Kidney (tissue), 22 donors: Measurements from ENCODE around the gene PHC1. TPM values are rescaled to one million over a fixed set of nuclear protein-coding genes. Genes with fewer than 3 reads are reported as not detected.
A peak's percentile ranks its signal among the peaks of the same experiment; 100 is the strongest.
"Not testable (repeated sequence)": the region's sequence is repeated elsewhere in the genome, so short reads cannot be mapped to it uniquely, and the experiment has no call there.

Experiments
- DNase-seq, 5 donors: peaks; one replicate each; pipeline ENCODE4 v3.0.0-alpha.2; 2013 to 2020
- FAIRE-seq: peaks from 2 replicates; lab custom pipeline; 2012; peaks lifted over from hg19 to GRCh38; lab: Jason Lieb, UNC
- H3K27ac ChIP-seq, 2 donors: one replicate each; pipeline ENCODE4 v1.7.0; 2013; ENCODE audit warnings: low read depth in 2 of 2, low read length in 2 of 2, inconsistent platforms in 1 of 2
- H3K27me3 ChIP-seq: one replicate; pipeline ENCODE4 v1.7.1; 2013; ENCODE audit warnings: low read length, inconsistent platforms; ENCODE audit not compliant: control insufficient read depth, insufficient read depth
- H3K36me3 ChIP-seq, 3 donors: one replicate each; pipeline versions ENCODE4 v1.7.0 to v1.7.1; 2013; ENCODE audit warnings: low read length in 3 of 3, control low read depth in 1 of 3, inconsistent platforms in 1 of 3; ENCODE audit not compliant: insufficient read depth in 3 of 3, control insufficient read depth in 2 of 3
- H3K4me1 ChIP-seq, 3 donors: one replicate each; pipeline versions ENCODE4 v1.7.0 to v1.7.1; 2013; ENCODE audit warnings: low read length in 3 of 3, inconsistent platforms in 1 of 3, low read depth in 1 of 3; ENCODE audit not compliant: control insufficient read depth in 2 of 3, insufficient read depth in 2 of 3
- H3K4me3 ChIP-seq, 3 donors: one replicate each; pipeline versions ENCODE4 v1.7.0 to v1.8.1; 2013; ENCODE audit warnings: low read length in 3 of 3, control low read depth in 1 of 3, inconsistent platforms in 1 of 3
- H3K9ac ChIP-seq, 3 donors: one replicate each; pipeline versions ENCODE4 v1.7.0 to v1.7.1; 2013; ENCODE audit warnings: low read length in 3 of 3, control low read depth in 1 of 3, inconsistent platforms in 1 of 3
- H3K9me3 ChIP-seq, 3 donors: one replicate each; pipeline versions ENCODE4 v1.7.0 to v1.7.1; 2013; ENCODE audit warnings: low read length in 3 of 3, control low read depth in 1 of 3, inconsistent platforms in 1 of 3; ENCODE audit not compliant: control insufficient read depth in 2 of 3, insufficient read depth in 1 of 3
- CTCF ChIP-seq: IDR thresholded peaks from 3 replicates; pipeline ENCODE4 v1.5.1; 2012; ENCODE audit warnings: mild to moderate bottlenecking, moderate library complexity, borderline replicate concordance; ENCODE audit not compliant: insufficient read depth; ENCODE audit errors: extremely low read depth
- intact Hi-C: fragments of 100-400 bp; cut with DNase I; formaldehyde crosslinking; loops from one replicate; pipeline ENCODE4 v1.11.1; 2022
- long read RNA-seq, 10 donors: library from polyadenylated mRNA in 1 of 10; unstranded in 1 of 10; transcript quantifications; one replicate each; pipeline ENCODE4 v2.0.0 and lab custom pipeline, GENCODE V29; 2021 to 2026
- polyA plus RNA-seq: library from polyadenylated mRNA; stranded (reverse); fragments of 350-450 nt; fragmentation: Illumina TruSeq; extraction: RNeasy Lipid Tissue Mini Kit (QIAGEN cat#74804); gene quantifications from one replicate; pipeline ENCODE4 v1.2.3, GENCODE V29; 2014; ENCODE audit warnings: low read depth, low replicate concordance; ENCODE audit not compliant: insufficient read depth
- total RNA-seq: library from RNA; stranded (reverse); fragmentation: NEBNext Ultra II Directional; extraction: Animal tissue kit (Norgen Biotek cat#: 25700); gene quantifications from one replicate; pipeline ENCODE4 v1.2.1, GENCODE V29; 2021
- donor health status: control.
- donor health status: control.
- donor health status: control.
- donor health status: control.
- donor health status: control.
- donor health status: DM: yes; HTN: yes; CAD: no.
- donor health status: Normal renal cell carcinoma (clear cell type).

Gene PHC1
- total RNA-seq (41.0 TPM), polyA plus RNA-seq (12.5 TPM)
- long read RNA-seq, donor 1, partial matches to known transcripts: 166 of 167 reads
- long read RNA-seq, donor 1, other reads (novel, unspliced or antisense): 0 of 167 reads
- long read RNA-seq, donor 2, partial matches to known transcripts: 28 of 29 reads
- long read RNA-seq, donor 2, other reads (novel, unspliced or antisense): 0 of 29 reads
- long read RNA-seq, donor 3, partial matches to known transcripts: 31 of 76 reads
- long read RNA-seq, donor 3, other reads (novel, unspliced or antisense): 45 of 76 reads
- long read RNA-seq, donor 4, partial matches to known transcripts: 17 of 19 reads
- long read RNA-seq, donor 4, other reads (novel, unspliced or antisense): 0 of 19 reads
- long read RNA-seq, donor 5: 0 reads
- long read RNA-seq, donor 6, partial matches to known transcripts: 7 of 39 reads
- long read RNA-seq, donor 6, other reads (novel, unspliced or antisense): 32 of 39 reads
- long read RNA-seq, donor 7, partial matches to known transcripts: 15 of 24 reads
- long read RNA-seq, donor 7, other reads (novel, unspliced or antisense): 6 of 24 reads
- long read RNA-seq, donor 8, partial matches to known transcripts: 46 of 71 reads
- long read RNA-seq, donor 8, other reads (novel, unspliced or antisense): 25 of 71 reads
- long read RNA-seq, donor 9, partial matches to known transcripts: 11 of 11 reads
- long read RNA-seq, donor 9, other reads (novel, unspliced or antisense): 0 of 11 reads
- long read RNA-seq, donor 10, partial matches to known transcripts: 35 of 65 reads
- long read RNA-seq, donor 10, other reads (novel, unspliced or antisense): 29 of 65 reads

GRCh38 chr12:8914033-8914715, at the start of gene PHC1:
TSS of gene PHC1 (plus strand) at chr12:8914509. CDS start at chr12:8917678, 3,169 bp downstream.
- Histone ChIP-seq H3K9ac (peak within 1 kb of the TSS; percentile 72 to 93 (median 86)), H3K27ac (peak within 1 kb of the TSS; percentile 59 to 72), H3K4me3 (peak within 1 kb of the TSS; percentile 93 to 96 (median 95))
- FAIRE-seq, H3K27me3 ChIP-seq, intact Hi-C loops, H3K4me1 ChIP-seq, H3K9me3 ChIP-seq, H3K36me3 ChIP-seq: not testable (repeated sequence)
- peak; percentile 92 to 95 (median 94) for DNase-seq

GRCh38 chr12:8866429-8866828, 47.9 kb upstream of the PHC1 start:
- intact Hi-C loops: no loop called here
- H3K4me3 ChIP-seq: no peak overlapping the region
- H3K36me3 ChIP-seq: no peaks in the 10 kb centered on the region
- FAIRE-seq (no peak), DNase-seq (no peak)
- no peaks in the 10 kb centered on the region for H3K4me1 ChIP-seq
- no peak overlapping the region for H3K27ac ChIP-seq
- no peaks in the 10 kb centered on the region for H3K27me3 ChIP-seq
- no peaks in the 10 kb centered on the region for H3K9me3 ChIP-seq
- H3K9ac ChIP-seq: no peak overlapping the region
- no peak for TF ChIP-seq CTCF

GRCh38 chr12:8867009-8867408, 47.3 kb upstream of the PHC1 start:
- no peak overlapping the region for H3K9ac ChIP-seq
- FAIRE-seq (no peak), DNase-seq (no peak)
- H3K27me3 ChIP-seq: no peaks in the 10 kb centered on the region
- intact Hi-C loops: no loop called here
- H3K4me3 ChIP-seq: no peak overlapping the region
- no peak overlapping the region for H3K27ac ChIP-seq
- no peaks in the 10 kb centered on the region for H3K9me3 ChIP-seq
- TF ChIP-seq CTCF: no peak
- no peaks in the 10 kb centered on the region for H3K36me3 ChIP-seq
- H3K4me1 ChIP-seq: no peaks in the 10 kb centered on the region
